ENCODE results near the gene CD300LF.

- TF ChIP-seq CTCF (conservative IDR thresholded peaks at IDR 0.05; ENCODE audit: low read length) = no peak
- no peak for TF ChIP-seq EZH2phosphoT487 (IDR thresholded peaks at IDR 0.05; ENCODE audit: borderline replicate concordance)
These were observed 15.2 kb downstream of the CD300LF start for GRCh38 chr17:74697515-74697914.
